Activated CD8-positive, alpha-beta T cell treated with anti-CD3 and anti-CD28 coated beads for 36 hours (primary cell): ENCODE measurements around the gene CNKSR3. TPM values are rescaled to one million over a fixed set of nuclear protein-coding genes. Genes with fewer than 3 reads are reported as not detected.

Experiments used
- ATAC-seq: fragments of 200-7000 bp; cut with Tn5 transposase; one replicate; pipeline ENCODE4 v1.10.0; 2021; ENCODE audit warnings: mild to moderate bottlenecking, moderate library complexity
- CTCF ChIA-PET: fragments of 350-600 bp; sonication (Branson Sonifier 250); formaldehyde crosslinking; loops from one replicate; lab custom pipeline; 2021; ENCODE audit warnings: antibody characterized with exemption; lab: Charles Lee
- POLR2A ChIA-PET: fragments of 350-600 bp; sonication (Branson Sonifier 250); formaldehyde crosslinking; loops from one replicate; lab custom pipeline; 2021; ENCODE audit warnings: antibody characterized with exemption; lab: Charles Lee
- DNase-seq: peaks from one replicate; pipeline ENCODE4 v3.0.0-alpha.2; 2020
- H3K27ac Mint-ChIP-seq: one replicate; pipeline ENCODE4 v1.8.0; 2021; ENCODE audit warnings: mild to moderate bottlenecking, mixed read lengths
- H3K27me3 Mint-ChIP-seq: one replicate; pipeline ENCODE4 v1.8.0; 2021; ENCODE audit warnings: mixed read lengths
- H3K36me3 Mint-ChIP-seq: one replicate; pipeline ENCODE4 v1.8.0; 2021; ENCODE audit warnings: low read depth, mixed read lengths
- H3K4me1 Mint-ChIP-seq: one replicate; pipeline ENCODE4 v1.8.0; 2021; ENCODE audit warnings: low read depth, mixed read lengths
- H3K4me3 Mint-ChIP-seq: one replicate; pipeline ENCODE4 v1.8.0; 2021; ENCODE audit warnings: mild to moderate bottlenecking, moderate library complexity, mixed read lengths
- H3K9me3 Mint-ChIP-seq: one replicate; pipeline ENCODE4 v1.8.0; 2021; ENCODE audit warnings: mixed read lengths
- intact Hi-C: fragments of 100-400 bp; cut with micrococcal nuclease; formaldehyde crosslinking; loops from one replicate; pipeline ENCODE4 v1.10.0; 2022
- total RNA-seq, 2 experiments: library from RNA; stranded (reverse); gene quantifications; one replicate each; pipeline ENCODE4 v1.2.3, GENCODE V29; 2021
- TF ChIP-seq, protein P1 (sequence below): fragments of 200-600 bp; IDR thresholded peaks from one replicate; pipeline ENCODE4 v1.8.0; 2022; ENCODE audit warnings: antibody characterized with exemption, mild to moderate bottlenecking

Gene CNKSR3
- total RNA-seq, 2 experiments from 2014 or later: 0.34 to 0.45 TPM

DNA sequence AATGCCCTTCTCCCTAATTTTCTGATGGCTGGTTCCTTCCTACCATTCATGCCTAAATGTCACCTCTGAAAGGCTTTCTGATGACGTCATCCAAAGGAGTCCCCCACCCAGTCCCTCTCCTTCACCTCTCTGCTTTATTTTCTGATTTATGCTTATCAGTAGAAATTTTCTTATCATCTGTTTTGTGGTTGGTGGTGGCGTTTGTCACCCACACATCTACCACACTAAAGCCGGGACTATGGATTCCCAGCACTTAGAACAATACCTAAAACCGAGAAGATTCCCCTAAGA is 9.0 kb downstream of the CNKSR3 start:
- ChIA-PET CTCF (interaction anchor here (0.7 to 1.2 kb wide), 2 partner anchors 11 to 22 kb away, joined by 4 read pairs; no protein-coding TSS in a partner anchor), POLR2A (no interaction called here)
- no peak overlapping the region for H3K4me3 Mint-ChIP-seq
- no peak overlapping the region for H3K27ac Mint-ChIP-seq
- no peaks in the 10 kb centered on the region for H3K4me1 Mint-ChIP-seq
- ATAC-seq: no peak
- H3K36me3 Mint-ChIP-seq: no peaks in the 10 kb centered on the region
- H3K27me3 Mint-ChIP-seq: peaks cover 14% of the 10 kb centered on the region
- TF ChIP-seq, protein P1, sequence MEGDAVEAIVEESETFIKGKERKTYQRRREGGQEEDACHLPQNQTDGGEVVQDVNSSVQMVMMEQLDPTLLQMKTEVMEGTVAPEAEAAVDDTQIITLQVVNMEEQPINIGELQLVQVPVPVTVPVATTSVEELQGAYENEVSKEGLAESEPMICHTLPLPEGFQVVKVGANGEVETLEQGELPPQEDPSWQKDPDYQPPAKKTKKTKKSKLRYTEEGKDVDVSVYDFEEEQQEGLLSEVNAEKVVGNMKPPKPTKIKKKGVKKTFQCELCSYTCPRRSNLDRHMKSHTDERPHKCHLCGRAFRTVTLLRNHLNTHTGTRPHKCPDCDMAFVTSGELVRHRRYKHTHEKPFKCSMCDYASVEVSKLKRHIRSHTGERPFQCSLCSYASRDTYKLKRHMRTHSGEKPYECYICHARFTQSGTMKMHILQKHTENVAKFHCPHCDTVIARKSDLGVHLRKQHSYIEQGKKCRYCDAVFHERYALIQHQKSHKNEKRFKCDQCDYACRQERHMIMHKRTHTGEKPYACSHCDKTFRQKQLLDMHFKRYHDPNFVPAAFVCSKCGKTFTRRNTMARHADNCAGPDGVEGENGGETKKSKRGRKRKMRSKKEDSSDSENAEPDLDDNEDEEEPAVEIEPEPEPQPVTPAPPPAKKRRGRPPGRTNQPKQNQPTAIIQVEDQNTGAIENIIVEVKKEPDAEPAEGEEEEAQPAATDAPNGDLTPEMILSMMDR: no peak
- intact Hi-C loops: no loop called here
- H3K9me3 Mint-ChIP-seq: no peaks in the 10 kb centered on the region
- DNase-seq: no peak

- POLR2A ChIA-PET: no interaction called here
- peaks cover 12% of the 10 kb centered on the region for H3K27me3 Mint-ChIP-seq
- no peaks in the 10 kb centered on the region for H3K36me3 Mint-ChIP-seq
- intact Hi-C loops: no loop called here
- no peak overlapping the region for H3K27ac Mint-ChIP-seq
- ATAC-seq: no peak
- no peak for DNase-seq
- CTCF ChIA-PET: interaction anchor here (0.7 to 1.4 kb wide), 4 partner anchors 10 to 21 kb away, joined by 4 read pairs; no protein-coding TSS in a partner anchor
- H3K9me3 Mint-ChIP-seq: no peaks in the 10 kb centered on the region
- H3K4me3 Mint-ChIP-seq: no peak overlapping the region
- TF ChIP-seq, protein P1: no peak
- H3K4me1 Mint-ChIP-seq: no peaks in the 10 kb centered on the region
Measured at GRCh38 chr6:154500769-154501577, 9.5 kb downstream of the CNKSR3 start.

DNA sequence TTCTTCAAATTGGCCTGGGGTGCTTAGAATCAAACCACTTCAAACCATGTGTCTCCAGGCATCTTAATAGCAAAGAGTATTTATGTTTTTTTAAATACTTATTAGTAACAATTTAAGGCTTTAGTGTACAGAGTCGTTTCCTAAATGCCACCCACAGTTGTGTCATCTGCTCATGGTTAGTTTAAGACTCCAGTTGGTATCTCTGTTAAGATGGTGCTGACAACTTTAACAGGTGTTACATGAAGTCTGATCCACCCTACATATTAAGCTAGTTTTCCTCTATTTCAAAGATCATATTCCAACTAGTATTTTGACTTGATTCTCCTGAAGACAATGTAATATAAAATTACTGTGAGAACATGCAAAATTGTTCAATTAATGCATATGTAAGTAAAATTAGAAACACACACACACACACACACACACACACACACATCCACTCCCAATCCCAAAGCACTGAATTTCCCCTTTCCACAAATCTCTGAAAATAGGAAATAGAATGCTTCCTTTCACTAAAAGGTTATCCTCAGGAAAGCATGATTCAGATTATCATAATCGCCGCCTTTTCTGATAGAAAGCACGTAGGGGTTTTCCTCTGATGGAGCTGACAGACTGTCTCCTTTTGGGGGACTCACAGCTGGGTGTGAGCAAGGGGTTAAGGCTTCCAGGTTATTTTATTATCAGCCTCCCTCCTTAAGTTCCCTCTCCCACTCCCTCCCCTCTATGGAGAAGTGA is 10.5 kb downstream of the CNKSR3 start:
- Mint-ChIP-seq H3K9me3 (no peaks in the 10 kb centered on the region), H3K27ac (no peak overlapping the region), H3K4me3 (no peak overlapping the region), H3K27me3 (peaks cover 9% of the 10 kb centered on the region), H3K36me3 (no peaks in the 10 kb centered on the region), H3K4me1 (no peaks in the 10 kb centered on the region)
- intact Hi-C loops: no loop called here
- TF ChIP-seq, protein P1: no peak
- POLR2A ChIA-PET: no interaction called here
- CTCF ChIA-PET: interaction anchor here (1.2 to 1.4 kb wide), 3 partner anchors 9 to 15 kb away, joined by 4 read pairs; no protein-coding TSS in a partner anchor
- DNase-seq (no peak), ATAC-seq (no peak)

DNA sequence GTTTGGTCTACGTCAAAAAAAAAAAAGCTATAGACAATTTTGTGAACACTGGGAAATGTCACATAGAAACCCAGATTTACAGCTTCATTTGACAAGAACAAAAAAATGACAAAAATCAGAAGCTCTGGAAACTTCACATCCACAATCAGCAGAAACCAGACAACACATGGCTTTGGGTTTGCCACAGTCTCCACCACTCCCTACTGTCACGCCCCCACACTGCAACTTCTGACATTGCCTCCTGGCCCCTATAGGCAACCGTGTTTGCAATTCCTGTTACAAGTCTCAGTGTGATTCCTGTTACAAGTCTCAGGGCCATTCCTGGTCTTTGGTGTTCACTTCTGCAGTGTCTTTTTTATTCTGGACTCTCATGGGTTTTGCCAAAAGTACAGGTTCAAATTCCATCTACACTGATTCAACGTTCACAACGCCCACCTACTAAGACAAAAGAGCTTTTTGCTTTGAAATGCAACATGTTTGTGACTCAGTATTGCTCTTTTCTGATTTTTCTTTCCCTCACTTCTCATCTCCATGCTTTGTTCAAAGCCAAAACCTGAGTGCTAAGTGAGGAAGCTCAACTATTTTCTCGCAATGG is 12.0 kb downstream of the CNKSR3 start:
- ChIA-PET POLR2A (interaction anchor here (0.6 to 1.1 kb wide), 2 partner anchors 9 to 595 kb away, joined by 3 read pairs; no protein-coding TSS in a partner anchor), CTCF (no interaction called here)
- H3K27me3 Mint-ChIP-seq: peaks cover 8% of the 10 kb centered on the region
- H3K9me3 Mint-ChIP-seq: no peaks in the 10 kb centered on the region
- intact Hi-C loops: no loop called here
- no peaks in the 10 kb centered on the region for H3K4me1 Mint-ChIP-seq
- DNase-seq (no peak), ATAC-seq (no peak)
- TF ChIP-seq, protein P1: no peak
- H3K27ac Mint-ChIP-seq: no peak overlapping the region
- no peaks in the 10 kb centered on the region for H3K36me3 Mint-ChIP-seq
- no peak overlapping the region for H3K4me3 Mint-ChIP-seq
